HFF-Myc (cell line): ENCODE measurements around the gene IRF1.
A peak's percentile ranks its signal among the peaks of the same experiment; 100 is the strongest.

Experiments used
- DNase-seq: peaks from one replicate; pipeline ENCODE4 v3.0.0-alpha.2; 2011; ENCODE audit warnings: low read depth; ENCODE audit errors: extremely low read depth
- H3K4me3 ChIP-seq: replicated peaks from 2 replicates; pipeline ENCODE4 v1.5.1; 2011; ENCODE audit warnings: low read depth, mild to moderate bottlenecking, control low read depth, low read length
- CTCF ChIP-seq: IDR thresholded peaks from 2 replicates; pipeline ENCODE4 v1.5.1; 2012; ENCODE audit warnings: mild to moderate bottlenecking, low read depth, low read length, control low read depth; ENCODE audit errors: missing control alignments

The IRF1 gene

GRCh38 chr5:132500244-132500930 is 9.8 kb upstream of the IRF1 start:
- no peak for DNase-seq
- no peak for TF ChIP-seq CTCF
- no peak overlapping the region for H3K4me3 ChIP-seq

GRCh38 chr5:132499440-132500243 is 9.1 kb upstream of the IRF1 start:
- H3K4me3 ChIP-seq: no peak overlapping the region
- no peak for DNase-seq
- no peak for TF ChIP-seq CTCF

- no peak overlapping the region for H3K4me3 ChIP-seq
- no peak for TF ChIP-seq CTCF
- DNase-seq: no peak
Measured at GRCh38 chr5:132498686-132499271, 8.2 kb upstream of the IRF1 start.

- TF ChIP-seq CTCF: no peak
- no peak for DNase-seq
- no peak overlapping the region; the same call in 1 of the 2 replicates for H3K4me3 ChIP-seq
Measured at GRCh38 chr5:132498152-132498551, 7.6 kb upstream of the IRF1 start.

GRCh38 chr5:132497488-132497997 is 7.0 kb upstream of the IRF1 start:
- TF ChIP-seq CTCF: no peak
- H3K4me3 ChIP-seq: peak overlapping the region; percentile 56
- peak; percentile 79 for DNase-seq

- H3K4me3 ChIP-seq: peak overlapping the region; percentile 56
- DNase-seq: no peak
- TF ChIP-seq CTCF: no peak
Measured at GRCh38 chr5:132496631-132497487, 6.3 kb upstream of the IRF1 start.
